Left renal pelvis (tissue), 4 donors: ENCODE results near the gene CDKAL1. TPM values are rescaled to one million over a fixed set of nuclear protein-coding genes. Genes with fewer than 3 reads are reported as not detected.

Experiments
- DNase-seq, 4 donors: peaks; one replicate each; pipeline ENCODE4 v3.0.0-alpha.2; 2013; ENCODE audit warnings: low read depth in 4 of 4, low spot score in 3 of 4
- polyA plus RNA-seq, 4 donors: library from polyadenylated mRNA; unstranded; fragments of 120-200 nt; gene quantifications; one replicate each; pipeline ENCODE4 v1.2.1, GENCODE V29; 2013; ENCODE audit not compliant: insufficient read length in 4 of 4

The CDKAL1 gene
- polyA plus RNA-seq, 4 donors: 14.7 to 20.4 (median 19.6) TPM

GRCh38 chr6:21142741-21143140 is 608.5 kb downstream of the CDKAL1 start:
- DNase-seq: no peak

- DNase-seq: no peak
Measured at GRCh38 chr6:21143645-21144044, 609.4 kb downstream of the CDKAL1 start.

- DNase-seq: no peak
Measured at GRCh38 chr6:21144928-21145327, 610.7 kb downstream of the CDKAL1 start.

- no peak for DNase-seq
Measured at GRCh38 chr6:21147995-21148394, 613.7 kb downstream of the CDKAL1 start.

- DNase-seq: no peak
Measured at GRCh38 chr6:21149470-21149869, 615.2 kb downstream of the CDKAL1 start.

- DNase-seq: no peak
Measured at GRCh38 chr6:21150667-21151066, 616.4 kb downstream of the CDKAL1 start.

GRCh38 chr6:21151119-21151518 is 616.9 kb downstream of the CDKAL1 start:
- no peak for DNase-seq

- DNase-seq: no peak
Measured at GRCh38 chr6:21151530-21151929, 617.3 kb downstream of the CDKAL1 start.

GRCh38 chr6:21157186-21157929 is 623.1 kb downstream of the CDKAL1 start:
- no peak for DNase-seq

- no peak for DNase-seq
Measured at GRCh38 chr6:21158149-21158548, 623.9 kb downstream of the CDKAL1 start.

GRCh38 chr6:21158873-21159272 is 624.6 kb downstream of the CDKAL1 start:
- DNase-seq: no peak

GRCh38 chr6:21159465-21159864 is 625.2 kb downstream of the CDKAL1 start:
- no peak for DNase-seq

GRCh38 chr6:21161707-21162106 is 627.5 kb downstream of the CDKAL1 start:
- no peak for DNase-seq

GRCh38 chr6:21163110-21163837 is 629.0 kb downstream of the CDKAL1 start:
- no peak for DNase-seq

GRCh38 chr6:21163838-21164180 is 629.6 kb downstream of the CDKAL1 start:
- DNase-seq: no peak

GRCh38 chr6:21164768-21165326 is 630.6 kb downstream of the CDKAL1 start:
- no peak for DNase-seq

GRCh38 chr6:21166754-21167153 is 632.5 kb downstream of the CDKAL1 start:
- no peak for DNase-seq

- no peak for DNase-seq
Measured at GRCh38 chr6:21167790-21168189, 633.5 kb downstream of the CDKAL1 start.

- DNase-seq: no peak
Measured at GRCh38 chr6:21171801-21172200, 637.5 kb downstream of the CDKAL1 start.

GRCh38 chr6:21173031-21173430 is 638.8 kb downstream of the CDKAL1 start:
- DNase-seq: no peak

- no peak for DNase-seq
Measured at GRCh38 chr6:21173678-21174077, 639.4 kb downstream of the CDKAL1 start.

- no peak for DNase-seq
Measured at GRCh38 chr6:21176197-21176596, 641.9 kb downstream of the CDKAL1 start.
